T-helper 2 cell treated with Interferon-gamma antibody and Interleukin-4, amounts not matched to agents 100 ng/mL and 5 ng/mL, for 36 hours (primary cell): ENCODE results near the gene GIMAP4. TPM values are rescaled to one million over a fixed set of nuclear protein-coding genes. Genes with fewer than 3 reads are reported as not detected.
"Not testable (repeated sequence)": the region's sequence is repeated elsewhere in the genome, so short reads cannot be mapped to it uniquely, and the experiment has no call there.

Experiments
- intact Hi-C: fragments of 100-400 bp; cut with micrococcal nuclease; formaldehyde crosslinking; loops from one replicate; pipeline ENCODE4 v1.15.1; 2023
- total RNA-seq: library from RNA; stranded (reverse); gene quantifications from 2 replicates; pipeline ENCODE4 v1.2.3, GENCODE V29; 2022

Gene GIMAP4
- total RNA-seq, 1 donor from 2014 or later: 198 TPM

DNA sequence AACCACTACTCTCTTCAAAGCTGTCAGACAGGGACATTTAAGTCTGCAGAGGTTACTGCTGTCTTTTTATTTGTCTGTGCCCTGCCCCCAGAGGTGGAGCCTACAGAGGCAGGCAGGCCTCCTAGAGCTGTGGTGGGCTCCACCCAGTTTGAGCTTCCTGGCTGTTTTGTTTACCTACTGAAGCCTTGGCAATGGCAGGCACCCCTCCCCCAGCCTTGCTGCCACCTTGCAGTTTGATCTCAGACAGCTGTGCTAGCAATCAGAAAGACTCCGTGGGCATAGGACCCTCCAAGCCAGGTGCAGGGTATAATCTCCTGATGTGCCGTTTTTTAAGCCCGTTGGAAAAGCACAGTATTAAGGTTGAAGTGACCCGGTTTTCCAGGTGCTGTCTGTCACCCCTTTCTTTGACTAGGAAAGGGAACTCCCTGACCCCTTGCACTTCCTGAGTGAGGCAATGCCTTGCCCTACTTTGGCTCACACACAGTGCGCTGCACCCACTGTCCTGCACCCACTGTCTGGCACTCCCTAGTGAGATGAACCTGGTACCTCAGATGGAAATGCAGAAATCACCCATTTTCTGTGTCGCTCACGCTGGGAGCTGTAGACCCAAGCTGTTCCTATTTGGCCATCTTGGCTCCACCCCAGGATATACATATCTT, 12.9 kb downstream of the GIMAP4 start:
- intact Hi-C loops: not testable (repeated sequence)

DNA sequence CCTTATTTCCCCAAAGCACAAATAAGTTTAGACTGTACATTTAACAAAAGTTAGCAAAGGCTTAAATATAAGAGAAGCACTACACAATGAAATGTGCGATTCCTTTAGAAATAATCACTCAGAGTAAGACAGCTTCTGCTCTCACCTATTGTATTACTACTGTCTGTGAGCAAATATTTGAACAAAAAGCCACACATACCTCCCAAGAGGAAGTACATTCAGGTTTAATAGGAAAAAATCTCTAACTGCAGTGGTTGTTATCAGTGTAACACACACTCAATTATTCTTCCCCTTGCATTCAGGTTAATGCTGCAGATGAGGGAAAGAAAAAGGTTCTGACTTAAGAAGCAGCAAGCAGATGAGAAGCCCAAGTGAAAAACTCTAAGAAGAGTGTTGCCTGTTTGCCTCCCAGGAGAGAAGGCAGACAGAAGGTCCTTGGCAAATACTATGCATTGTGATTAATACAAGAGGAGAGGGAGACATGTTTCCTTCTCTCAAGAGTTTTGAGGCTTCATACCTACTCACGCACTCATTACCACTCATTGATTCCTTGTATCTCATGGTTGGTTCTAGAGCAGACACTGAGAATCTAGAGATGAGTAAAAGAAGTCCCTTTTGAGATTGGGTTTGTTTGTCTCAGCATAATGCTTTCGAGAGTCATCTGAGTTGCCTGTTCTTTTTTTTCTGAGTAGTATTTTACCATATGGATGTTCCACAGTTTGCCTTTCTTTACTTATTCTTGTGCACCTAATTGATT, 13.6 kb downstream of the GIMAP4 start:
- intact Hi-C loops: no loop called here

GRCh38 chr7:150585199-150585598, 18.0 kb downstream of the GIMAP4 start:
- intact Hi-C loops: no loop called here

DNA sequence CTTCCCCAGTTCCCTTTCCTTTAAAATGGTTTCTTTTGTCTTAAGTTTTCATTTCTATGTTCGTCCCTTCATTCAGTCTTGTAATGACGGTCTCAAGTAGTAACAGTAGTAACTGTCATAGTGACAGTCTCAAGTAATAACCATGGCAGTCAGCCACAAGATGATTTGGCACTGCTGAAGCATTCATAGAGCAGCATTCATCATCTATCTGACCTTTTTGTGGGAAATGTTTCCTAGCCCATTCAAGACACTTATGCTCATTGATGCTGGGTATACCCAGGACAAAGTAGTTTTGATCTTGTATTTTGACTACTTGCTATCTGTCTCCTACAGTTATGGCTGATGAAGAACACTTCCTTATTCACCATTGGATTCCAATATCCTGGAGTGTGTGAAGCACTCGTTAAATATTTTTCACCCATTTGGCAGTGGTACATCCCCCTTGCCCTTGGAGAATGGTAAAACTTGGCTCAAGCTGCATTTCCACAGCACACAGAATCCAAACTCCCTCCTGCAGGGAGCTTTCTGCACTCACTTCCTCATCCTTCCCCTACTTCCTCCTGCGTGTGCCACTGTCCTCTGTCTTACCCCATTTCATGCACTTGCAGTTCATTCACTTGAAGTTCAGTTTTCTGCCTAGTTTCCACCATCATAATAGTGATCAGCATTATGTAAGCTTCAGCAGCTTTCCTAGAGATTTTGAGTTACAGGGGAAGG, 19.0 kb downstream of the GIMAP4 start:
- intact Hi-C loops: no loop called here

DNA sequence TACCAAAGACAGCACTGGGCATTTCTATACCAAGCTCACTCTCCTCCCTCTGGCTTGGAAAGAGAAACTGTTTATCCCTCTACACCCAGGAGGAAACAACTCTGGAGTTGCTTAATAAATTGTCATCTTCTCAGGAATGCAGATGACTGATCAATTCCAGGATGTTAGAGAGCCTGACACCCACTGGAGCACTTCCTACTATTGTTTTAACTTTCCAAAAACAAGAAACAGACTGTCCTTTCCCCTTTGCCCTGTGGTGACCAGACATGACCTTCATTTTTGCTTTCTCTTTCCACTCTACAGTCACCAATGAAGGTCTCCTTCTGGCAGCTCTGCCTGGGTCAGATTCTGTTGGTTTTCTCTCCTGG, 19.6 kb downstream of the GIMAP4 start:
- intact Hi-C loops: no loop called here

DNA sequence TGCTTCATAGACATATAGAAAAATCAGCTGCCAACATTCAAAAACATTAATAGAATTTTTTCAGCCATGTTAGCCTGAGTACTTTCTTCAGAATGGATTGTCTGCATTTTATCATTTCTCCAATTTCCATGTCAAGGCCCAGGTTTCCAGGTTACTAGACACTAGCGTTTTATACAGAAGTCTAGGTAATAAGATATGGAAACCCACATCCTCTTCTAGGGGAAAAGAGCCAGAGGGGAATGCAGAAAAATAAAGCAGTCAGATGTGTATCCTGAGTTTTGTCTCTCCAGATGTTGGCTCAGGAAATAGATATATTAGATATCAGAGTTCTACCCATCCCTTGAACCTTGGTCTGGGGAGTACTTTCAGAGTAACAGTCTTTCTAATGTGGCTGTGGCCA, 20.4 kb downstream of the GIMAP4 start:
- intact Hi-C loops: no loop called here

- intact Hi-C loops: no loop called here
These were observed 27.6 kb downstream of the GIMAP4 start for GRCh38 chr7:150594805-150595204.

DNA sequence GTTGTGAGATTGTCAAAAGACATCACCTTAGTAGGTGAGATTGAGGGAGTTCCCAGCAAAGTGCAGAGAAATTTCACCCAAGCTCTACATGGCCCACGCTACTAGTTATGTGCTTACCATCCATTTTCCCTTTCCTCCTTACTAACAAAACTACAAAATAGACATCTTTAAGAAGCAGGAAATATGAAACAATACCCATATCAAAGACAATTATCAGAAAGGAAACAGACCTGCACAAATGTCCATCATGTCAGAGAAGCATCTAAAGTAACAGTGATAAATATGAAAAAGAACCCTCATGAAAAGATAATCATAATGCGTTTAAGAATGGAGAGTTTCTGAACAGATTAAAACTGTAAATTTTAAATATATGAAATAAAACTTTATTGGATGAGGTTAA, 28.2 kb downstream of the GIMAP4 start:
- intact Hi-C loops: no loop called here

- intact Hi-C loops: not testable (repeated sequence)
These were observed 36.4 kb downstream of the GIMAP4 start for GRCh38 chr7:150603600-150603999.

DNA sequence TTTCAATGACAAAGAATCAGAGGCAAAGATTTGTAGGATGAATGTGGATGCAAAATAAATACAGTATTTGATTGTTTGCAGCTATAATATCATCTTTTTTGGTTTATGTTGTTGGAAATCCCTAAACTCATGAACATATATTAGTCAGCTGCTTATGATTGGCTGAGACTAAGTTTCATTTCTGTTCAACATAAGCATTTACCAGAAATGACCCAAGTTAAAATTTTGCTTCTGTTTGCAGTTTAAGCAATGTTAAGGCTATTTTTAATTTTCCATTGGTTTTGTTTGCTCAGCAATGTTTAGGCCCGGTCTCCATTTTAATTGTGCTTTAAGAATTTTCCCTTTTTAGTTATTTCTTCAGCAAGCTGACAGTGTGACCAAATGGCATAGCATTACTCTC, 43.0 kb downstream of the GIMAP4 start:
- intact Hi-C loops: loop anchor here (5.0 kb wide), 1 partner anchor 163 kb away; no protein-coding TSS in a partner anchor

DNA sequence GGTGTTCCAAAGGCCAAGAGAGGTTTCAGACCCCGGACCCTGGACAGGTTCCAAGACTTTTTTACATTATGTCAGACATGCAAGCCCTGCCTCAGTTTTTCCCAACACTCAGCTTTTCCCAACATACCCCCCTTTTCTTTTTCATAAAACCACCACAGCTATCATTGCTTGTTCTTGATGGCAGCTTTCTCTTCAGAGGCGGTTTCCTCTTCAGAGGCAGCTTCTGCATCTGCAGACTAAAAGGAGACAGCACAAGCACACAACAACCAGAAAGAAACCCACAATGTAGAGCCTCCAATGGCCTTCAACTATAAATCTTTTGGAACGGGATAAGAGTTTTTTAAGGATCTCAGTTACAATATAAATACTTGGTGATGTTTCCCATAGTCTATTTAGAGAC, 45.7 kb downstream of the GIMAP4 start:
- intact Hi-C loops: loop anchor here (5.0 kb wide), 1 partner anchor 166 kb away; no protein-coding TSS in a partner anchor

- intact Hi-C loops: loop anchor here (5.0 kb wide), 1 partner anchor 167 kb away; no protein-coding TSS in a partner anchor
These were observed 46.7 kb downstream of the GIMAP4 start for GRCh38 chr7:150613880-150614279.

GRCh38 chr7:150614426-150614825, 47.2 kb downstream of the GIMAP4 start:
- intact Hi-C loops: loop anchor here (5.0 kb wide), 1 partner anchor 167 kb away; no protein-coding TSS in a partner anchor

DNA sequence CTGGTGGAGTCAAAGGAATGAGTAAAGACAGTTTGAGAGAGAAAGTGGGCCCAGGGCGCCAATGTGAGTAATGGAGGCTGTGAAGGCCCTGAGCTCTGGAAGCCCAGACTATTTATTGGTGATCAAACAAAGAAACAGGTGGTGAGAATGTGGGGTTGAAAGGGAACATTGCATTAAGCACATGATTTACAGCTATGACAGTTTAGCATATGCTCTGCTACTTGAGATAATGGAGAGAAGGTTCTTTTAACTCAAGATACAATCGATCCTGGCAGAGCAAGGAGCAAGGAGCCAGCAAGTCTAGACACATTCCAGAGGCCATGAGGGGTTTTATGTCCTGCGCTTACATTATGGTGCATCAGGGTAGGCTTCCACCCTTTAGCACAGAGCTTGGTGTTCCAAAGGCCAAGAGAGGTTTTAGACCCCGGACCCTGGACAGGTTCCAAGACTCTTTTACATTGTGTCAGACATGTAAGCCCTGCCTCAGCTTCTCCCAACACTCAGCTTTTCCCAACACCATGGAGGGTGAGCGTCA, 48.1 kb downstream of the GIMAP4 start:
- intact Hi-C loops: not testable (repeated sequence)

- intact Hi-C loops: no loop called here
These were observed 52.9 kb downstream of the GIMAP4 start for GRCh38 chr7:150620061-150620460.

DNA sequence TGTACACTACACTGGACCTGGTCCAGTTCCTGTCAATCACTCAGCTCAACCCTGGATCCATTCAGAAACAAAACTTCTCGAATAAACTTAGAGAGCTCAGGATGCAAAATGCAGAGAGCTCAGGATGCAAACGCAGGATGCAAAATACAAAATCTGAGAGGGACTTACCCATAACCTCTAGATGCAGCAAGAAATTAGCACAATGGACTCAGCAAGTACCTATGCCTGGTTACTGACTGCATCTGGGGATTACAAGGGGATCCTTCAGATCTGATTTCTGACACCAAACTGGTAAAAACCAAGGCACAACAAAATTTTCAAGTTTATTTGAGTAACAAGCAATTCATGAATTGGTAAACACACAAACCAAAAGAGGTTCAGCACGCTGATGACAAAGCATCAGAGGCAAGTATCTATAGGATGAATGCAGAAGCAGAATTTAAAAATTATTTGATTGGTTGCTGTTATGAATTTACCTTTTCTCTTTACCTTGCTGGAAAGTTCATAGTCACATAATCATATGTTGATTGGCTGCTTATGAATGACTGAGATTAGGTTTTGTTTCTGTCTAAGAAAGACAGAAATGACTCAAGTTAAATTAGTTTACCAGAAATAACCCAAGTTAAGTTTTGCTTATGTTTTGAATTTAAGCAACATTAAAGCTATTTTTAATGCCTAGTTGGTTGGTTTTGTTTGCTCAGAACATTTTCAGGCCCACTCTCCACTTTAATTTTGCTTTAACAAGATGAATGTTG, 53.6 kb downstream of the GIMAP4 start:
- intact Hi-C loops: no loop called here

DNA sequence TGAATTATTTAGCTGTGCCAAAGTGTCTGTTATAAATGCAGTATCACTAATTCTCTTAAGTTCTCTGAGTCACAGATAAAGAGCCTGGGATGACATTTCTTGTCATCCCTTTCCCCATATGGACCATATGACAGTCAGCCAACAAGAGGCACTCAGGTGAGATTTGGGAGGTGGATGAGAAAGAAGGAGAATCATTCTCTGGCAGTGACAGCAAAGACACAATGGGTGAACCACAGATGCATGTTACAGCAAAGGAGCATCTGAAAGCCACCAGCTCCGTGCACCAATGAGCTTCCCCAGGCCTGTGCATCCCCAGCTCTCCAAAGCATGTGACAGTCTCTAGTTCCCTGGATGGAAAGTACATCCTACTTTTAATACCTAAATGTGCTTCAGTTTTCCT, 54.2 kb downstream of the GIMAP4 start:
- intact Hi-C loops: no loop called here
